Stimulated activated CD8-positive, alpha-beta memory T cell treated with anti-CD3 and anti-CD28 coated beads, Interleukin-4, amount 100 ng/mL, for 1 hour (primary cell): ENCODE measurements around the gene ADORA2A.

Experiments
- DNase-seq, 2 donors: peaks; one replicate each; pipeline ENCODE4 v3.0.0-alpha.2; 2020; ENCODE audit warnings: low read depth in 2 of 2, low spot score in 1 of 2

Gene ADORA2A

DNA sequence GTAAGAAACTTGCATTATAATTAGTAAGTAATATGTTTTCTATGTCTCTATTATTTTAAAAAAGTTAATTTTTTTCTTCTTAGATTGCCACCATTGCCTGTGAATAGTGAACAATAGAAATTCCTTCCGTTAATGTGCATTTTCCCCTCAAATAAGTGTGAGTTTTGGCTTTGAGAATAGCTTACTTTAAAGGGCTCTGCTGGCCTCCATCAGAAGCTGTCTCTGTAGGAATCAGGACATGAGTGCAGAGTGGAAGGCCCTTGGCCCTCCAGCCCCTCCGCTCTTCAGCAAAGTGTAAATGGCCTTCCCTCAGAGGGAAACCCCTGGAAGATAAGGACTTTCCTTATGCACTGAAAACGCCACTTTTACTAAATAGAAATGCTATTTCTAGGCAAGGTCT, 24.1 kb upstream of the ADORA2A start:
- DNase-seq: no peak

DNA sequence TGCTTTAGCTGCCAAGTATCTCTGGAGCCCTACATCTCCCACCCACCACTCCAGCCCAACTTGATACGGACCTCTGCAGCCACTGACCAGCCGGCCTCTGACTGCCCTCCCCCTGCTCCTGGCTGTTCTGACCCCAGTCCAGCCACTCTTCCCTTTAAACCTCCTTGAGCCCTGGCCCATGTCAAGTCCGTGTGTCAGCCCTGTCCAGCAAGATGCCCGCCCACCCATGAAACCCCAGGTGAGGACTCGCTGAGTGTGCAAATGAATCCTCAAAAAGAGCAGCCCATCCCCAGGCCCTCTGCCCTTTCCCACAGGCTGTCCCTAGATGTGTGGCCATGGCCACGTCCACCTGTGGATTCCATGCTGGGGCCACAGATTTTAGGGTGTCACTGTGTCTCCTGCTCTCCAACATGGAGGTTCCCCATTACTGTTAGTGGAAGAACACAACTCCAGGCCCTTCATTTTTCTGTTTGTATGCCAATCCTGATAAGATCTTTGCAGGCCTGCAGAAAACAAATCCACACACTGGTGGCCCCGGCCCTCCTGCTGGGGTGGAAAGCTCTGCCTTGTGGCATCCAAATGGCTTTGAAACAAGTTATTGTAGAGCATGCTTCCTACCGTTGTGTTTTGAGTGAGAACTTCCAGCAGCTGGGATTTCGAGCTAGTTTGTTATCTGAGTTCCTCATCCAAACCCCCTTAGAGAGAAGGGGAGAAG, 22.7 kb upstream of the ADORA2A start:
- DNase-seq: no peak

DNA sequence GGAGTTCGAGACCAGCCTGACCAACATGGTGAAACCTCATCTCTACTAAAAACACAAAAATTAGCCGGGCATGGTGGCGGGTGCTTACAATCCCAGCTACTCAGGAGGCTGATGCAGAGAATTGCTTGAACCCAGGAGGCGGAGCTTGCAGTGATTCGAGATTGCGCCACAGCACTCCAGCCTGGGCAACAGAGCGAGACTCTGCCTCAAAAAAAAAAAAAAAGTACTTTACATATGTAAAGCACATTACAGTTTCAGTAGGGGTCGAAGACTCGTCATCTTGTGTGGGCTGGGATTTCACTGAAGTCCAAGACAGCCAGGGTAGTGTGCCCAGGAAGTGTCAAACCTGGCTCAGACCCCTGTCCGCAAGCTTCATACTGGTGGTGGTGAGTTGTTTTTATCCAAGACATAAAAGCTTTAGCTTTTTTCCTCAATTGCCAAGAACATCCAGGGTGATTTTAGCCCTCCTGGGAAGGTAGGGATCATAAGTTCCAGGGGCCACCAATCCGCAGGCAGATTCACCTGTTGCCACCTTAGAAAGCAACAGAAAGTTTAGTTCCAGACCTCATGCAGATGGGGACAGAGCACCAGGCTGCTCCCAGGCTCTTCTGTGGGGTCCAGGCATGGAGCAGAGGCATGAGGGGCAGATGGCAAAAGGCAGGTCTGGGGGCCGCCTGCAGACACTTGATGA, 21.6 kb upstream of the ADORA2A start:
- no peak for DNase-seq

DNA sequence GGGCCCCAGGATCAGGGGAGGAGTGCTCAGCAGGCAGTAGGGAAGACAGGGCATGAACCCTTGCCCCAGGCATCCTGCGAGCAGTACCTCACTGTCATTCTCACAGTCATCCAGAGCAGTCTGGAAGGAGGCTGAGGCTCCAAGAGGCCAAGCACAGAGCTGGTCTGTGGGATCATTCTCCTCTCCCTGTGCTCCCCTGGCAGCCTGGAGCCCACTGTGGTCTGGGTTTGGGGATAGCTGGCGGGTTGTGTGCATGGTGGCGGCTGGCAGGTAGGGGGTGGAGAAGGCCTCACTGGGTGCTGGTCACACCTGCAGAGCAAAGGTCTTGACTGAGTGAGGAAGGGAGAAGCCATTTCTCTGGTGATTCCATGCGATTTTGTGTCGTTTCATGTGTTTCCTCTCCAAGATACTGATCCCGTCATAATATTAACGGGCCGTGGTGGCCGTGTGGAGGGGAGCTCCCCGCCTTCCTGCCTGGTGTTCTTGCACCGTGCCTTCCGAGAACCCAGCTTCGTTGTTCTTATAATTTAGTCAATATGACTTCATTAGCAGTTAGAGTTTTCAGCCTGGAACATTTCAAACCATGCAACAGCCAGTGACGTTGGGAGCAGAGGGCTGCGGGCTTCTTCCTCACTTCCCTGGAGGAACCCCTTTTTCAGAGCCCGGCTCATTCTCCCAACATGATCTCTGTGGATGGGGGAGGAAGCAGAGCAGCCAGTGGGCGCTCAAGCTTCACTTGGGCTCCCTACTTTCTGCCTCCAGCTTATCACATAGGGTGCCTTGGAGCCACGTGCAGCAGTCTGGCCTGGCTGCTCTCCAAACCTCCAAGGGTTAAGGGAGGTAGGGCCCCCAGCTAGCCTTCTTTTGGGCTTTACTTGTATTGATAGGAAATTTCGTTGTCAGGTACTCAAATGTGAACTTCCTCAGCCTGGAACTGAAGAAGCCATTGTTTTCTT, 20.8 kb upstream of the ADORA2A start:
- no peak for DNase-seq

DNA sequence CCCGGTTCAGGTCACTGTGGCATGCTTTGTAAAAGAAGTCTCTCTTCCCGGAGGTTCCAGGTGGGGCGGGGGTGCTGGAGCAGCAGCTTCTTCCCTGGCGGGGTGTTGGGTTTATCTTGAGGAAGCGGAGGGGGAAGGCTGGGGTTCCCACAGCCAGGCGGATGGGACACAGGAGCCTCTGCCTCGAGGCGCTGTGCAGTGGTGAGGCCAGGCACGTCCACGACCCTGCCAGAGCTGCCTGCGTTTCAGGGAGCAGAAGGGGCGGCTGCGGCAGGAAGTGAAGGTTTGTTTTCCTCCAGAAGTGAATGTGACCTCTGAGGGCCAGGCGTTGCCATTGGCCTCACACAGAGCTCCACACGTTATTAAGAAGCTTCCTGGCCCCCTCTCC, 20.1 kb upstream of the ADORA2A start:
- DNase-seq: no peak

DNA sequence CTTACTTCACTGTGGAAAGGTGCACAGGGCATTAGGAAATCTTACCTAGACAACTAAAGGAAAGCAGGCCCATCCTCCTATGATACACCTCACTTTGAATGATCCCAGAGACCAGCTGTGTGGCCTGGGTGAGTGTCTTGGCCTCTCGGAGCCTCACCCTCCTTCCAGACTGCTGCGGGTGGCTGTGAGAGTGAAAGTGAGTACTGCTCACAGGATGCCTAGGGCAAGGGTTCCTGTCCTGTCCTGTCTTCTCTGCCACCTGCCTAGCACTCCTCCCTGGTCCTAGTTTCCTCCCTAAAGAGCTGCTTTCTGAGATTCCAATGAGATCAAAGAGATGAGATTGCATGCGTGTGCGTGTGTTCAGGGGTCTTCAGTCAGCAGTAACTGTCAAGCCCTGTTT, 19.5 kb upstream of the ADORA2A start:
- no peak for DNase-seq

DNA sequence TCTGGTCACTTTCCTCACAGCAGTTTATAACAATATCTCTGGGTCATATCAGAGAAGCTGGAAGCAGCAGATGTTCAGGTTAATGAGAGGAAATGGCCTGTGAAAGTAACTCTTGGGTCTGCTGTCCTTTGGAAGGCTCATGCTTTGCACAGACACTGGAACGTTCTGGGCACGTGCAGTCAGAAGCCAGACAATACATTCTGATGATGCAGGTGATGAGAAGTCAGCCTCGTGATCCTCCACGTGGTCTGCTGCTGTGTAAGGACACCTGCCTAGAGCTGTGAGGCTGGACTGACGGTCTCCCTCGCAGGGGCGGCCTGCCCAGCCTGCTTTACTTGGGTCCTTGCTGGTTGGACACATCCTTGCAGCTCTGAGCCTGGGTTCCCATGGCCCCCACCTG, 18.8 kb upstream of the ADORA2A start:
- DNase-seq: no peak

DNA sequence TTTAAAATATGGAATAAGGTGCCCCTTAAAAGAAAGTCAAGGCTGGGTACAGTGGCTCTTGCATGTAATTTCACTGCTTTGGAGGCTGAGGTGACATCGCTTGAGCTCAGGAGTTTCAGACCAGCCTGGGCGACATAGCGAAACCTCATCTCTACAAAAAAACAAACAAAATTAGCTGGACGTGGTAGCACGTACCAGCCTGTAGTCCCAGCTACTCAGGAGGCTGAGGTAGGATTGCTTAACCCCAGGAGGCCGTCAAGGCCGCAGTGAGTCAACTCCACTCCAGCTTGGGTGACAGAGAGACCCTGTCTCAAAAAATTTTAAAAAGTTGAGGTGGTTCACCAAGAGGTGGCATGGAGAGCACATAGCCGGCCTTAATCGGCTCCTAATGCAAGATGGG, 17.7 kb upstream of the ADORA2A start:
- no peak for DNase-seq

DNA sequence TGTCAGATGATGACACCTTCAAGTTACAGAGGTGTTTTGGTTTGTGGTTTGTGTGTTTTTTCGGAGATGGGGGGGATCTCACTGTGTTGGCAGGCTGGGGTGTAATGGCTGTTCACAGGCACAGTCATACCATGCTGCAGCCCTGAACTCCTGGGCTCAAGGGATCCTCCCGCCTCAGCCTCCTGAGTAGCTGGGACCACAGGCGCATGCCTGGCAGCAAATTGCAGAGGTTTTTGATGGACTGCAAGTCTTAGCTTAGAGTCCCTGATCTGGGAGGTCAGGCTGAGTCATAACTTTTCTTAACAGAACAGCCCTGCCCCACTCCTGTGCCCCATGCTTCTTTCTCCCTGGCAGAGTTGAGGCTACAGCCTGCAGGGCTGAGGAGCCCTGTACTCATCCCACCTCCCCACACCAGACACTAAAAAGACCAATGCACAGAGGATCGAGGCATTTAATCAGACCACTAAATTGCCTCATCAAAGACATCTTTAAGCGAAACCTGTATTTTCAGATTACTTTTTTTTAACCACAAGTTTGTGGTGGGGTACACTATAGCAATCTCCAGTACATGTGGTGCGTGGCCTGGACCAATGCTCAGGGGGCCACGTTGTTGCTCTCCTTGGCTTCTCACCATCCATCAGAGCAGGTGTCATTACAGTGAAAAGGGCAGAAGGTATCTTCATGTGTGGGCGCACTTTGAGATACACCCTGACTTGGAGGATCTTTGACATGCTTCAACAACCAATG, 17.1 kb upstream of the ADORA2A start:
- no peak for DNase-seq

DNA sequence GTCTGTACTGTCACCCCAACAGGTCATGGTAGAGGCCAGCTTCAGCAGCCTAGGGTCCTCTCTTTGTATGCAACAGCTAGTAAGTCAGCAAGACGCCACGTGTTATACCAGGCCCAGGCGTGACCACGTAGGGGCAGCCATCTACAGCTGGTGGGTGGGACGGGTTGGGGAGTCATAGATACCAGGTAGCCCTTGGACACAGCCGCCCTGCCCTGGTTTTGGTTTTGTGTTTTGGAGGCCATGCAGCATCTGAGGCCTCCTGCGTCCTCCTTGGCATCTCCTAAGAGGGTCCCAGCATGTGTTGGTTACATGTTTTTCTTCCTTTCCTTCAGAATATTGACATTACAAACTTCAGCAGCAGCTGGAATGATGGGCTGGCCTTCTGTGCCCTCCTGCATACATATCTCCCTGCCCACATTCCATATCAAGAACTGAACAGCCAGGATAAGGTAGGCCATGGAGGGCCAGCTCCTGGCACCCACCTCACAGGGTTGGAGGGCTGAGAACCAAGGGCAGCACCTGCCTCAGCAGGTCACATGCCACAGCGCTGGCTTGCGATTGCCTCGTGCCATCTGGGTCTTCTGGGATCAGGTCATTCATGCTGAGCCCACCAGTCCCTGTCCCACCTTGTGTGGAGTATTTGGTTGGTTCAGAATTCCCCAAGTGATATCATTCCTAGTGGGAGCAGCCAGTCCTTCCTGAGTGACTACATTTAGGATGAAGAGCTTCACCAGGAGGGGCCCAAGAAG, 16.0 kb upstream of the ADORA2A start:
- no peak for DNase-seq

DNA sequence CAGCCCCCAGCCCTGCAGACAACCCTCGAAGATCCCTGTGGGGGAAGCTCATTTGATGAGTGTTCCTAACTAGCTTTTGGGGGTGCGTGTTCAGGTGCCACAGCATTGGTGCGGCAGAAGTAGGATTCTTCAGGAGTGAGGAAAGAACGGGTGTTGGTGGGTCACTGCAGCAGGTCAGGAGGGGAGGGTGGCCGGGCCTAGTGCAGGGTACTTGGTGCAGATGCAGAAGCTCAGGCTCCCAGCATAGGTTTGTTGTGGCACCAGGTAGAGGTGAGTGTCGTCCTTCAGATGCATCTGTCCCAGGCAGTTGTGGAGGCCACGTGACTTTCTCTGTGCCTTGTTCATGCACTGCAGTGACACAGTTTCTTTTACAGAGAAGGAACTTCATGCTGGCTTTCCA, 15.1 kb upstream of the ADORA2A start:
- no peak for DNase-seq

DNA sequence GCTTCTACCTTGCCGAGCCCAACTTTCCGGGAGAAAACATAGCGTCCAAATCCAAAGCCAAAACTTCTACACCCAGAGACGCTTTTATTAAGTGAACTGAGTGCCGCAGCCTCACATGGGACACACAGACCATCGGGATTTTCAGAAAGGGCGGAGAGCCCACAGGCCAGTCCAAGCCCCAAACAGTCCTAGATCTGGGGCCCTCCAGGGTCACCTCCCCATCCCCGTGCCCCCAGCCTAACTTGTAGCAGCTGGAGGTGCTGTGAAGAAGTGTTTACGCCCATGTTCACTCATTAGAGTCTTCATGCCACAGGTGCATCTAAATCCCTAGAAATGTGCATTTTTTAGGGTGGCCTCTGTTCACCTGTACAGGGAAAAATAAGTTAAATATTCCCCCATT, 14.1 kb upstream of the ADORA2A start:
- DNase-seq: no peak

DNA sequence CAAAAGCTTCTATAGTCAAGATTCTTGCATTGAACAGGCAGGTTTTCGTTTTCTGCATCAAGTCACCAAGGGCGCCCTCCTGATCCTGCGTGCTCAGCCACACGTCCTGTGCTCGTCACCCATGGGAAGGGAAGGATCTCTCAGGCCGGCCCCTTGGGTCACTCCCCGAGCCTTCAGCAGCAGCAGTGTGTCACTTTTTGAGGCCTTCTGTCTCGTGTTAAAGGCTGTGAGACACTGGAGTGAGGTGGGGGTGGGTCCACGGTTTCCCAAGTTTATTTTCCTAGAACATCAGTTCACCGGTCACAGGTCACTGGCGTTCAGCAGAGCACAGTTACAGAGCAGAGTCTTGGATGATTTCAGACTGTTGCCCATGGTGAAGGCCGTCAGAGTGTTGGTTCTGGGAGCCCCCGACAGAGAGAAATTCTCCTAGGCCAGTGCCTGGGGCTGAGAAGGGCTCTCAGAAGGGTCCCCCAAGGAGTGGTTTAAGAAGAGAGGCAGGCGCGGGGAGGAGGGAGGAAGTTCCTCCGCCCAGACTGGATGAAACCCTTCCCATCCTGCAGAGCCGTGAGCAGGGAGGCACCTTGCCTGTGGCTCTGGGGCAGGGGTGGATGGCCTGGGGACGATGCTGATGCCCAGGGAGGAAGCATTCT, 13.5 kb upstream of the ADORA2A start:
- no peak for DNase-seq

DNA sequence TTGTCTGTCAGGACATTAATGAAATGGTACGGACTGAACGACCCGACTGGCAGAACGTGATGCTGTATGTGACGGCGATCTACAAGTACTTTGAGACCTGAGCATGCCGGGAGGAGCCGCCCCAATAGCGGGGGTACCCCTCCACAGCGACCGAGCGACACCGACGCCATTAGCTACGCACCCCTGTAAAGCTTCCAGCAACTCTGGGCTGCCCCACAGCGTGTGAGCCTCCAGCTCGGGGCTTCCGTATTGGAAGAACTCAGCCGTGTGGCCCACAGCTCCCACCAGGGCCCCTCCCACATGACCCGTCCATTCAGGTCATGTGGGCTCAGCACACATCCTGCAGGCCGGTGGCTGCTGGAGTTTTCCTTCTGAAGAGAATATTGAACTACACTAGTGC, 12.9 kb upstream of the ADORA2A start:
- DNase-seq: no peak

DNA sequence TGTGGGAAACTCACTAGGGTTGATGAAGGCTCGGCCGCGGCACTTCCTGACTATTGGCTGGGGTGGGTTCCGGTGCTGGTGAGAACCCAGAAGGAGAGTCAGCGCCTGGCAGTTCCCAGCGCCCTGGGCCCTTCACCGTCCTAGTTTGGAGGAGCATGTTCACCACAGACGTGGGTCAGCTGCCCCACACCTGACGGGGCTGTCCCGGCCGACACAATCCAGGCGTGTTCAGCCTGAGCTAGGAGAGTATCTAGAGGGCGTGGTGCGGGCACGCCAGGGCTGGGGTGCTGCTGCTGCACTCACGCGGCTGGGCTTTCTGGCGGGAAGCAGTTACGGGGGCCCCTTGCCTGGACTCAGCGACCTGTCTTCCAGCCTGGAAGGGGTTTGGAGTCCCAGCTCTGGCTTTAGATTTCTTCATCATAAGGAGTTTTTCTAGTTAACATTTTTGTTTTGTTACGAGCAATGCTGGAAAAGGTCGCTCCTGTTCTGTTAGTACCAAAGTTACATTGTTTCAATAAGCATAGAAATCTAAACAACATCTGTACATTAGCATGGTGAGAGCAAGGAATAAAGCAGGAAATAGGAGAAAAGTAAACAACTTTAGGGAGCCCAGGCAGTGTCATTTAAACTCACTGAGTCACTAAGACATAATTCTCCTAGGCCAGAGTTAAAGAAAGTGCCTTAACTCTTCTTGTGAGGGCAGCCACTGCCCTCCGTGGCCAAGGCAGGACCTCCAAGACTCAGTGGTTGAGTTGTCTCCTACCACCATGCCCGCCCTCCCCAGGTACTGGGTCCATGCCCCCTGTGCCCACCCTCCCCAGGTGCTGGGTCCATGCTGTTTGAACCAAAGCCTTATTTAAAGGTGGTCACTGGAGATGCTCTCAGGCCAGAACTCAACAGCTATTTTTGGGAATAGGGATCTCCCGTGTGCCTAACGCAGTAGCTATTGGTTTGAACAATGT, 12.1 kb upstream of the ADORA2A start:
- DNase-seq: no peak

DNA sequence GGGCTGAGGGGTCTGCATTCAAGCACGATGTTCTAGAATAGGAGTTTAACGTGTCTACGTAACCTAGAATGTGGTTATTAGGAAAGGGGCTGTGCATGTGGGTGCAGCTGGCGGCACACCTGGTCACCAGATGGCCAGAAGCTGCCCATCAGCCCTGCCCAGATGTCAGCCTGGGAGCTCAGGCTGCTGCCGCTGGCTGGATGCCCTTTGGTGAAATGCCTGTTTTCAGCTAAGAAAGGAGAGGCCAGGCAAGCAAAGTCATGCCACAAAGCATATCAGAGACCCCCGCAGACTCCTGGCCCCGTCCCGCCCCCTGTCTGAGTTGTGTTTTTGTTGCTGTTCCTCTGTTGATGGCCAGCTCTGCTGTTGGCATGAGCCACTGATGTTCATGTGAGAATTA, 11.3 kb upstream of the ADORA2A start:
- no peak for DNase-seq

DNA sequence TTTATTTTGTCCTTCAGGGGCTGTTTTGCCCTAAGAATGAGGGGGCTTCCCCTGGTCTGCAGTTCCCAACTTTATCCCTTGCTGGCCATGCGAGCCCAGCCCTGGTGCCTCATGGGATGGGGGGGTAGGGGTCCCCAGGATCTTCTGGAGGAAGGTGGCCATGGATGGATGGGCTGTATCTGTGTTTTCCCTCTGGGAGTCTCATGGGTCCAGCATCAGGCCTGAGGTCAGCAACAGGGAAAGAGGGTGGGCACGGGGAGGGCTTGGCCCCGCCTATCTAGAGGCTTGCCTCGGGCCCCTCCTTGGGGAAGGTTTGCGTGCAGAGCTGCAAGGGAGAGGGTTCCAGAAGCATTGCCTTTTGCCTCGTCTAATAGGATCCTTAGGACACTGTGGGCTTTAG, 10.8 kb upstream of the ADORA2A start:
- no peak for DNase-seq

DNA sequence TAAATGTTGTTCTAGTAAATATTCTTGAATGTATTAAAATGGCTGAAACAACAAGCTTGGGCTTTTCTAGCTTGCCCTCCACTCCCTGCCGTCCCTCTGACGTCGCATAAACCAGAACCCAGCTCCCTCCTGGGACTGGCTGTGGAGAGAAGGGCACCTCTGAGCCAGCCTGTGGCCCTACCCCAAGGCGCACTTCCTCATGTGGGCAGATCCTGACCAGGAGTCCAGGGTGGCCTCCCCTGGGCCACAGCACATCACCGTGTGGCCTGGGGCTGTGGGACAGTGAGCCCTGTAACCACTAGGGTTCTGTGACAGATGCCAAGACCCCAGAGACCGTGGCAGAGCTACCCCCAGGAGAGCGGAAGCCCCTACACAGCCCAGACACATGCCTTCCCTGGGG, 10.2 kb upstream of the ADORA2A start:
- DNase-seq: no peak
